GM18907 (cell line): ENCODE results near the gene PLCG2.
A peak's percentile ranks its signal among the peaks of the same experiment; 100 is the strongest.
"Not testable (repeated sequence)": the region's sequence is repeated elsewhere in the genome, so short reads cannot be mapped to it uniquely, and the experiment has no call there.

Experiments used
- ATAC-seq: cut with Tn5 transposase; IDR thresholded peaks from one replicate; pipeline ENCODE4 v1.9.1; 2021; ENCODE audit warnings: mild to moderate bottlenecking, moderate library complexity; ENCODE audit not compliant: unreplicated experiment

Gene PLCG2

DNA sequence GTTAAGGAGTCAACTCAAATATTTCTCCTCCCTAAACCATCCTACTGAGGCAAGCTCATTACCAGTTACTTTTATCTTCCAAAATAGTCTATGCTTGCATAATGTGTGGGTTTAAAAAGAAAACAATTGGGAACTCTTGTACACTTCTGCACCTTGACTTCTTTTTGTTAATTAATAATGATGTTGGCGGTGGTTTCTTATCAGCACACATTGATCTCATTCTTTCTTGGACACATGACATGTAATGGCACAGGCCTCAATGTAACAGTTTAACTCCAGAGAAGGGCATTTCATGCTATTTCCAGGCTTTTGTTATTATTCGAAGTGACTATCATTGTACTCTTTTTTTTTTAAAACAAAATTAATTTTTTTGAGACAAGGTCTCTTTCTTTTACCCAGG, 7.8 kb downstream of the PLCG2 start:
- ATAC-seq, result no peak

- no peak for ATAC-seq
Measured at GRCh38 chr16:81787659-81788058, 8.6 kb downstream of the PLCG2 start.

- no peak for ATAC-seq
Measured at GRCh38 chr16:81790277-81790676, 11.2 kb downstream of the PLCG2 start.

GRCh38 chr16:81790830-81791435, 11.8 kb downstream of the PLCG2 start:
- ATAC-seq, result no peak

DNA sequence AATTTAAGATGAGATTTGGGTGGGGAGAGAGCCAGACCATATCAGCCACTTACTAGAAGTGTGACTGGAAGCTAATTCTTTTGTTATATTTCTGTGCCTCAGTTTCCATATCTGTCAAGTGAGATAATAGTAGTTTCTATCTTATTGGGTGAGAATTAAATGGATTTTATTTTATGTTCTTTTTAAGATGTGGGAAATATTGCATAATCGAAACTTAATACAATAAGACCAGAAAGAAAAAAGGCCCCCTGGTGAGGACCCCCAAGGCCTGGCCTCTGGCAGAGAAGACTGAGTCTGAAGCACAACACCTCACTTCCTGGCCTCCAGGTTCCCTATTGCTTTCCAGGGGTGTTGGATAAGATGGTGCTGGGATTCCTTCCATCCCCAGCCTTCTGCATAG, 13.7 kb downstream of the PLCG2 start:
- ATAC-seq, result no peak

DNA sequence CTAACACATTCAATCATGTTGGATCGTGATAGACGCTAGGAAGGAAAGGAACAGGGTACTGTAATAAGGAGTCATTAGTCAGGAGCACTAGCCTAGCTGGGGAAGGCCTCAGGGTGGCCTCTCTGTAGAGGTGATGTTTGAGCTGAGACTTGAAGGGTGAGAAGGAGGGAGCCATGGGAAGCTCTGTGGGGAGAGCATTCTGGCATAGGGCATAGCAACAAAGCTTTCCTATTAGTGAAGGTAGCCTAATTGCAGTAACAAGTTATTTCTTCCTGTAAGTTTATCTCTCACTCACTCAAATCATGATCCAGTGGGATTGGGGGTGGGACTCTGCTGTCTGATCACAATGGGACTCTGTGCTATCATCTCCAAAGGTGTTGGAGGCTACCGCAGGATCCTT, 16.1 kb downstream of the PLCG2 start:
- no peak for ATAC-seq

DNA sequence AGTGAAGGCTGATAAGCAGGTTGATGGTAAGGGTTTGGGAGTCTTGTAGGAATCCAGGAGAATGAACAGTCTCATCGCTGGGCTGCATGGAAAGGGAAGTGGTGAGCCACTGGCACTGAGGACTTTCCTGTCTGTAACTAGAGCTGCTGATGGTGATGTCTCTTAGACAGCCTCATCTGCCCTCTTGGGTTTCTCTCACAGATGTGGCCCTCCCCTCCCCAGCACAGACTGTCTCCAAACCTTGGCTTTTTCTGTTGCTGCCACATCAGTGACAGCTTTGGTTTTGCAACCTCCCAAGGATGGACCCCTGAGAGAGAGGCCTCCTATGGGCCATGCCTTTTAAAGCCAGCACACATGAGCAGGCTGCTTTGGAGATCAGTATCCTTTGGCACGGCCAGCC, 16.9 kb downstream of the PLCG2 start:
- ATAC-seq, result no peak

DNA sequence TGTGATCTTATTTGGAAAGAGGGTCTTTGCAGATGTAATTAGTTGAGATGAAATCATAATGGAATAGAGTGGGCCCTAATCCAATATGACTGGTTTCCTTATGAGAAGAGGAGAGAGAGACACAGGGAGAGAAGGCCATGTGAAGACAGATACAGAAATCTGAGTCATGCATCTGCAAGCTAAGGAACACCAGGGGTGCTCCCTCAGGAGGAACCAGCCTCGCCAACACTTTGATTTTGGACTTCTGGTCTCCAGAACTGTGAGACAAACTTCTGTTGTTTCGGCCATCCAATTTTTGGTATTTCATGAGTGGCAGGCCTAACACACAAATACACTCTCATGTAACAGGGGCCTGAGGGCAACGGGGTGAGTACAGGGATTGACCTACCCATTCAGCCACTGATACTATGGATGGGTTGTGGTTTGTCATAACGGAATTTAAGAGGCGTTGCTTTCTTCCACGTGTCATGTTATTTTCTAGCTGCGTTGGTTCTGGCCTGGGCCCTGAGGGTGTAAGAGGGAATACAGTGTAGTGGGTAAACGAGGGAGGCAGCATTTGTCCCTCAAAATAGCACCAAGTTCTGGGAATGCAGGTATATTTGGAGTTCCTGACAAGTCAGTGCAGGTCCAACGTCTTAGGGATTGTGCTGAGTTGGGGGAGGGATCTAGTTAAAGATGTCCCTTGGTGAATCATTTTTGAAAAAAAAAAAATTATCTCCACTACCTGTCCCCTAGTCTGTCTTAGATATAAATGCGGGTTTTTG, 17.7 kb downstream of the PLCG2 start:
- no peak for ATAC-seq

GRCh38 chr16:81797443-81797842, 18.4 kb downstream of the PLCG2 start:
- peak; percentile 74 for ATAC-seq

- ATAC-seq, result peak; percentile 57
Measured at GRCh38 chr16:81798311-81799137, 19.4 kb downstream of the PLCG2 start.

- ATAC-seq, result no peak
Measured at GRCh38 chr16:81799138-81799504, 20.0 kb downstream of the PLCG2 start.

- ATAC-seq, result not testable (repeated sequence)
Measured at GRCh38 chr16:81801724-81802123, 22.6 kb downstream of the PLCG2 start.

- ATAC-seq, result no peak
Measured at GRCh38 chr16:81803332-81803731, 24.2 kb downstream of the PLCG2 start.

- ATAC-seq, result no peak
Measured at GRCh38 chr16:81804134-81804610, 25.1 kb downstream of the PLCG2 start.

GRCh38 chr16:81806696-81807095, 27.6 kb downstream of the PLCG2 start:
- no peak for ATAC-seq

- ATAC-seq, result no peak
Measured at GRCh38 chr16:81807767-81808358, 28.8 kb downstream of the PLCG2 start.

GRCh38 chr16:81808933-81809480, 29.9 kb downstream of the PLCG2 start:
- ATAC-seq, result peak; percentile 70

GRCh38 chr16:81809567-81809966, 30.5 kb downstream of the PLCG2 start:
- no peak for ATAC-seq

- ATAC-seq, result peak; percentile 31
Measured at GRCh38 chr16:81810361-81810760, 31.3 kb downstream of the PLCG2 start.

GRCh38 chr16:81810894-81811538, 31.9 kb downstream of the PLCG2 start:
- ATAC-seq, result peak; percentile 38
